Neuron (in vitro differentiated cells): Measurements from ENCODE around the gene TBC1D10A.

ENCODE experiments used
- H2AFZ ChIP-seq: one replicate; pipeline ENCODE4 v1.6.1; 2013; ENCODE audit warnings: low read depth, mild to moderate bottlenecking, inconsistent platforms, low read length, moderate library complexity
- H3K27me3 ChIP-seq: one replicate; pipeline ENCODE4 v1.6.1; 2013; ENCODE audit warnings: low read length; ENCODE audit not compliant: insufficient read depth
- H3K36me3 ChIP-seq: one replicate; pipeline ENCODE4 v1.6.1; 2013; ENCODE audit warnings: low read length; ENCODE audit not compliant: insufficient read depth
- H3K4me1 ChIP-seq: one replicate; pipeline ENCODE4 v1.6.1; 2013; ENCODE audit warnings: low read length; ENCODE audit not compliant: insufficient read depth
- H3K4me3 ChIP-seq: 2 replicates; pipeline ENCODE4 v1.5.1; 2013; ENCODE audit warnings: mild to moderate bottlenecking, low read length, moderate library complexity
- H3K9me3 ChIP-seq: one replicate; pipeline ENCODE4 v1.6.1; 2013; ENCODE audit warnings: low read length

TBC1D10A gene

DNA sequence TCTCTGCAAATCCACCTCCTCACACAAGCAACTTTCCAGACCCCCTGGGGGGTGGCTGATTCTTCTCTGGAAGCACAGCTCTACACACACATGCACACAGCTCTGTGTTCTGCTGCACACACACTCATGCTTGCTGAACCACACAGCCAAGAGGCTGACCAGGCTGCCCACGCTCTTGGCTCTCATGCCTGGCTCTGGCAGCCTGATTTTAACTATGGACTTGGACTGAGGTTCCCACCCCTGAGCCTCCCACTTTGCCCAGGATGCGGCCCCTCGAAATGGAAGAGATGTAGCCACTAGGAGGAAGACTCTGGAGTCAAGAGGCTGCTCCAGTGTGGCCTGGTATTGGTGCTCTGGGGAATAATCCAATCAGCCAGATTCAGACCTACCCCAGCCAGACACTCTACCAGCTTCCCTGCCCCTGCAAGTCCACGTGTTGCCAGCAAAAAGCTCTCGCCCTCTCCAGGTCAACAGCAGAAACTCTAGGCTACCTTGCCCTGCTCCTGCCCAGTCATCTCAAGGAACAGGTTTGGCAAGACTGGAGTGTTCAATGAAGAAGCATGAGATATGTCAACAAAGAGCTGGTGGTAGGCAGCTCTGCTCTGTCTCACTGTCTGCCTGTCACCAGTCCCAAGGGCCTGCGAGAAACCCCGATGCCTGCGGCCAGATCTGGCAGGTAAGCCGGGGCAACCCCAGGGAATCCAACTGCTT is 28.6 kb downstream of the TBC1D10A start:
- H3K27me3 ChIP-seq, result no peaks in the 10 kb centered on the region
- peaks cover 16% of the 10 kb centered on the region for H3K36me3 ChIP-seq
- no peak overlapping the region for H3K4me3 ChIP-seq
- H3K9me3 ChIP-seq, result no peaks in the 10 kb centered on the region
- H3K4me1 ChIP-seq, result no peaks in the 10 kb centered on the region
- H2AFZ ChIP-seq, result no peak overlapping the region

- Histone ChIP-seq H3K4me1 (no peaks in the 10 kb centered on the region), H3K27me3 (no peaks in the 10 kb centered on the region), H3K4me3 (no peak overlapping the region), H3K9me3 (no peaks in the 10 kb centered on the region), H2AFZ (no peak overlapping the region), H3K36me3 (peaks cover 18% of the 10 kb centered on the region)
Observed at GRCh38 chr22:30297276-30297990, 29.3 kb downstream of the TBC1D10A start.

DNA sequence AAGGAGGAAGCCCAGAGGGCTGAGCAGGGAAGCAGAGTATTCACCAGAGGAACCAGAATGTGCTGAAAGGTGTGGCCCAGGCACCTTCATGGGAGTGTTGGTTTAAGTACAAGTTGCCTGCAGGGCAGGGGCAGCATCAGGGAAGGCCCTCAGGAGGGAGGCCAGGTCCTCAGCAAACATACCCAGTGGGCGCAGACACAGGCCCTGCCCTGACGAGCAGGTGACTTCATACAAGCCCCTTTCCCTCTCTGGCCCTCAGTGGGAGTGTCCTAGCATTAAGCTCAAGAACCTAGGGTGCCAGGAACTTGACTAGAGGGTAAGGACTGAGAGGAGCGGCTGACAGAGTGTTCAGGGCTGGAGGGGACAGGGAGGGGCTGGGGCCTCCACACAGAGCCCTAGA is 29.9 kb downstream of the TBC1D10A start:
- Histone ChIP-seq H3K36me3 (peaks cover 18% of the 10 kb centered on the region), H3K4me1 (no peaks in the 10 kb centered on the region), H3K4me3 (no peak overlapping the region), H3K9me3 (no peaks in the 10 kb centered on the region), H3K27me3 (no peaks in the 10 kb centered on the region), H2AFZ (no peak overlapping the region)

- H2AFZ ChIP-seq, result no peak overlapping the region
- no peaks in the 10 kb centered on the region for H3K9me3 ChIP-seq
- H3K4me3 ChIP-seq, result no peak overlapping the region
- no peaks in the 10 kb centered on the region for H3K27me3 ChIP-seq
- H3K36me3 ChIP-seq, result peaks cover 18% of the 10 kb centered on the region
- H3K4me1 ChIP-seq, result no peaks in the 10 kb centered on the region
Observed at GRCh38 chr22:30296324-30296723, 30.4 kb downstream of the TBC1D10A start.

- no peak overlapping the region for H3K4me3 ChIP-seq
- peaks cover 18% of the 10 kb centered on the region for H3K36me3 ChIP-seq
- H3K27me3 ChIP-seq, result no peaks in the 10 kb centered on the region
- H3K4me1 ChIP-seq, result peaks cover 6% of the 10 kb centered on the region
- no peak overlapping the region for H2AFZ ChIP-seq
- H3K9me3 ChIP-seq, result no peaks in the 10 kb centered on the region
Observed at GRCh38 chr22:30295576-30295975, 31.2 kb downstream of the TBC1D10A start.

DNA sequence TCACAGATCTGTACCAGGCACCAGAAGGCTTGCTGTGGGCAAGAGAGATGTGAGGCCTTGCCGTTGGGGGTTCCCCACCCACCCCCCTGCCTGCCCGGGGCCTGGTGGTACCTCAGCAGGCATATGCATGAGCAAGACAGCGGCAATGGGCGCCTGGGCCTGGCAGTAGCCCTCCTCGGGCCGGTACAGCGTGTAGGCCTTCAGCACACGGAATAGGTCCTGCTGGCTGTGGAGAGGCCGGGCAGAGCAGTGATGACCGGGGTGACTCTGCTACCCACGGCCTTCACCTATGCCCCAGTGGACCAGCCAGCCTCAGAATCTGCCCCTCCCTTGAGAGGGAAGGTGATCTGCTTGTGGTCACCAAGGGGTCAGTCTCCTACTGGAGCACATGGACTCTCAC is 31.9 kb downstream of the TBC1D10A start:
- peaks cover 18% of the 10 kb centered on the region for H3K36me3 ChIP-seq
- no peaks in the 10 kb centered on the region for H3K27me3 ChIP-seq
- H3K9me3 ChIP-seq, result no peaks in the 10 kb centered on the region
- no peak overlapping the region for H3K4me3 ChIP-seq
- H3K4me1 ChIP-seq, result peaks cover 13% of the 10 kb centered on the region
- no peak overlapping the region for H2AFZ ChIP-seq

DNA sequence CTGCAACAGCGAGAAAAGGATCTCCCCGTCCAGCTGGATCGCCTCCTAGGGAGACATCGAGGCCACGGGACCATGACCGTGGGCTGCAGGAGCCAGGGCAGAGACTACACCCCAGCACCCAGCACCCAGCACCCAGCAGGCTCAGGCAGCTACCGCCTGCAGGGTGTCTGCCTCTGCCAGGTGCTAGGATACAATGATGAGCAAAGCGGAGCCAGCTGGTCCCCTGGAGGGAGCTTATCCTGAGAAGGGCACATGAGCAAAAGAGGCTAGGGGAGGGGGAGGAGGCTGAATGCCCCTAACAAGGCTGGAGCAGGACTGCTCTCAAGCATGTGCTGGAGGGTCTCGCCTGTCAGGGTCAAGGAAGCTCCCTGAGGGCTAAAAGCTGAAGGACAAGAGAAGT is 32.7 kb downstream of the TBC1D10A start:
- Histone ChIP-seq H3K27me3 (no peaks in the 10 kb centered on the region), H3K9me3 (no peaks in the 10 kb centered on the region), H3K4me1 (peaks cover 13% of the 10 kb centered on the region), H2AFZ (no peak overlapping the region), H3K36me3 (peaks cover 16% of the 10 kb centered on the region), H3K4me3 (no peak overlapping the region)

- no peaks in the 10 kb centered on the region for H3K9me3 ChIP-seq
- H3K4me3 ChIP-seq, result no peak overlapping the region
- H3K36me3 ChIP-seq, result peaks cover 12% of the 10 kb centered on the region
- no peaks in the 10 kb centered on the region for H3K27me3 ChIP-seq
- H3K4me1 ChIP-seq, result peaks cover 23% of the 10 kb centered on the region
- H2AFZ ChIP-seq, result no peak overlapping the region
Observed at GRCh38 chr22:30293026-30293425, 33.7 kb downstream of the TBC1D10A start.

DNA sequence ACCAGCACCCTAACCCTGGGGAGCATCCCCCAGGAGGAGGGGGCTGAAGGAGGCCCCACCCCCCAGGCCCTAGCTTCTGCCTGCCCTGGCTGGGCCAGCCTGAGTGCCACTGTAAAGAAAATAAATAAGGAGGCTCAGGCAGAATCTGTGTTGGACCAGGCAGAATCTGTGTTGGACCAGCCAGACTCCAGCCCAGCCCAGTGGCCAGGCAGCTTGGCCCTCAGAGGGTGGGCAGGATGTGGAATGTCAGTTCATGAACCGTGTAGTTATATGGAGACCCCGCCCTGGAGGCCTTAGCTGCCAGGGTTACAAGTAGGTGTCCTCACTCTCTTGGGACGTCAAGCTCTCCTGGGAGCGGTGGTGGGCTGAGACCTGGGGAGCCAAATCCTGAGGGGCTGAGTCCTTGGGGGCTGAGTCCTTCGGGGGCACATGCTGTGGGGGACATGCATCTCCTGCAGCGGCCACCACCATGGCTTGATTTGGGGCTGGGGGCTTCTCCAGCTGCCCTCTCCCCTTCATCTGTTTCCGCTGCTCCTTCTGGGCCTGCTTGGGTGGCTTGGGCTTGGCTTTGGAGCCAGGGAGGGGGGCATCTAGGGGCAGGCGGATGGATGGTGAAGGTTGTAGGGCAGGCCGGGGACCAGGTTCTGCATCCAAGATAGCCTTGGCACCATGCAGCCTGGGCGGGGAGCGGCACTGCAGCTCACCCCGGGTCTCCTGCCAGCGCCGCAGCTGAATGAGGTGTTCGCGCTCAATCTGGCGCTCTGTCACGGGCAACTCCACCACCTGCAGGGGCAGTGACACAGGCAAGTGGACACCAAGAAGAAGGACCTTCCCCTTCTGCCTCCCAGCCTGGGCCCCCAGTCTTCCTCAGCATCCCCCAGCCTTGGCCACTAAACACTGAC is 34.4 kb downstream of the TBC1D10A start:
- no peak overlapping the region for H3K4me3 ChIP-seq
- peaks cover 12% of the 10 kb centered on the region for H3K36me3 ChIP-seq
- peaks cover 23% of the 10 kb centered on the region for H3K4me1 ChIP-seq
- no peaks in the 10 kb centered on the region for H3K27me3 ChIP-seq
- no peaks in the 10 kb centered on the region for H3K9me3 ChIP-seq
- H2AFZ ChIP-seq, result no peak overlapping the region

DNA sequence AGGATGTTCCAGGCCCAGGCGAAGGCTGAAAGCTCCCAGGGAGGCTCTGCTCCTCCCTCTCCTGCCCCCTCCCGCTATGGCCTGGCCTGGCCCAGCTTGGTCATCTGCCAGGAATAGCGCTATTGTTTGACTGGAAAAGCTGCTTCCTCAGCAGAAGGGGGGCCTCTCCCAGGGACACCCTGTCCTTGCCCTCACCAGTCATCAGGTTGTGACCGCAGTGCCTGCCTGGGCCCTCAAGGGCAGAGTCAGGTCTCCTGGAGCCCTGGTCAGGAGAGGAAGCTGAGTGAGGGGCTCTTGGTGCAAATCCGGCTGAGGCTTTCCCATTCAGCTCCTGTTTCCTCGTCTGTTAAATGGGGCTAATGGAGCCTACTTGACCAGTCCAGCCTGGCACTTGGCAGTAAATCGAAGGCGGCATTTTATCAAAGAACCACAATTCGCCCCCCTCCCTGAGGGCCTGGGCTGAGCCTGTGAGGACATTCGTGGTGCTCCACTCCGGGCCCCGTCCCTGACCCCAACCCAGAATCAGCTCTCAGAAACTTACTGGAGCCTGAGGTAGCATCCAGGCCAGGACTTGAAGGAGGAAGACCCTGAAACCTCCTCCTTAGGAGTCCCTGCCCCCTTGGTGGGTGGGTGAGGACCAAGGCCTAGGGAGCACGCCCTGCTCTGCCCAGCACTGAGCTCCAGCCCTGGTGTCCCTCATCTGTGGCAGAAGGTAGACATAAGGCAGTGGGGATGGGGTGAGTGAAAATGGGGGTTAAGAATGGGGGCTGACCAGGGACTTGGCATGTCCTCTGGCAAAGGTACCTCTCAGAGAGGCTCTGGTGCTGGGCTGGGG is 35.5 kb downstream of the TBC1D10A start:
- H3K9me3 ChIP-seq, result no peaks in the 10 kb centered on the region
- peaks cover 12% of the 10 kb centered on the region for H3K36me3 ChIP-seq
- no peak overlapping the region for H3K4me3 ChIP-seq
- H3K27me3 ChIP-seq, result no peaks in the 10 kb centered on the region
- H2AFZ ChIP-seq, result no peak overlapping the region
- peaks cover 23% of the 10 kb centered on the region for H3K4me1 ChIP-seq

DNA sequence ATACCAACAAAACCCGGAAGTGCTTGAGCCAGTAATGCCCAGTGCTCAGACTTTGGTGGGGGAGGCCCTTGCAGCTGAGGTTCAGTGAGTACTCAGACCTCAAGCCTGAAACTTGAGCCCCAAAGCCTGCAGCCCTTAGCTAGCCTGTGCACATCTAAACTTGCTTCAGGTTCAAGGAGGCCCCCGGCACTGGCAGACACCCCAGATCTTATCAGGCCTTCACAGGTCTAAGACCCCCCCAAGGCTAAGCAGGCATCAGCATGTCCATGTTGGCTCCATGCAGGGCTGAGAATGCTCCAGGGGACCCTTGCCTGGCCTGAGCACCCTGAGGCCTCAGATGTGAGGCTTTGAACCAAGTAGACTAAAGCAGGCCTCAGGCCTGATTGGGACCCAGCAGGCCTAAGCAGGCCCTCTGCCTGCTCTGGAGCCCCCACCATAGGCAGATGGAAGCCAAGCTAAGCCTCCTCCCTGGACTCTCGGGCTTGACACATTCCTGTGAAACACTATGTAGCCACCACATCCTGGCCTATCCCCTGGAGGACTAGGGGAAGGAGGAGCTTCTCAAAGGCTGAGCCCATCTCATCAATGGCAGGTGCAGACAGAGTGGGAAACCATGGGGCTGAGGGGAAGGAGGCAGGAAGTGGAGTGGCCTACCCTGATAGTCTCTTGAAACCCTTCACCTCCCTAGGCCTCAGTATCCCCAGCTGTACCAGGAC is 36.2 kb downstream of the TBC1D10A start:
- no peak overlapping the region for H3K4me3 ChIP-seq

GRCh38 chr22:30289980-30290313 is 36.8 kb downstream of the TBC1D10A start:
- Histone ChIP-seq H3K36me3 (peaks cover 12% of the 10 kb centered on the region), H3K4me3 (peak overlapping the region; percentile 54), H3K4me1 (peaks cover 23% of the 10 kb centered on the region), H3K27me3 (no peaks in the 10 kb centered on the region), H3K9me3 (no peaks in the 10 kb centered on the region), H2AFZ (peak overlapping the region; percentile 83)

More for the DNA sequence above, 36.2 kb downstream of the TBC1D10A start:
- Histone ChIP-seq H3K9me3 (no peaks in the 10 kb centered on the region), H3K27me3 (no peaks in the 10 kb centered on the region), H3K4me1 (peaks cover 23% of the 10 kb centered on the region), H3K36me3 (peaks cover 12% of the 10 kb centered on the region), H2AFZ (no peak overlapping the region)
